Measurements from ENCODE around the gene MED26. TPM values are rescaled to one million over a fixed set of nuclear protein-coding genes. Genes with fewer than 3 reads are reported as not detected.

MED26 gene
- total and polyA plus RNA-seq, 5 donors from 2014 or later, result 2.9 to 62.5 (median 3.9) TPM

DNA sequence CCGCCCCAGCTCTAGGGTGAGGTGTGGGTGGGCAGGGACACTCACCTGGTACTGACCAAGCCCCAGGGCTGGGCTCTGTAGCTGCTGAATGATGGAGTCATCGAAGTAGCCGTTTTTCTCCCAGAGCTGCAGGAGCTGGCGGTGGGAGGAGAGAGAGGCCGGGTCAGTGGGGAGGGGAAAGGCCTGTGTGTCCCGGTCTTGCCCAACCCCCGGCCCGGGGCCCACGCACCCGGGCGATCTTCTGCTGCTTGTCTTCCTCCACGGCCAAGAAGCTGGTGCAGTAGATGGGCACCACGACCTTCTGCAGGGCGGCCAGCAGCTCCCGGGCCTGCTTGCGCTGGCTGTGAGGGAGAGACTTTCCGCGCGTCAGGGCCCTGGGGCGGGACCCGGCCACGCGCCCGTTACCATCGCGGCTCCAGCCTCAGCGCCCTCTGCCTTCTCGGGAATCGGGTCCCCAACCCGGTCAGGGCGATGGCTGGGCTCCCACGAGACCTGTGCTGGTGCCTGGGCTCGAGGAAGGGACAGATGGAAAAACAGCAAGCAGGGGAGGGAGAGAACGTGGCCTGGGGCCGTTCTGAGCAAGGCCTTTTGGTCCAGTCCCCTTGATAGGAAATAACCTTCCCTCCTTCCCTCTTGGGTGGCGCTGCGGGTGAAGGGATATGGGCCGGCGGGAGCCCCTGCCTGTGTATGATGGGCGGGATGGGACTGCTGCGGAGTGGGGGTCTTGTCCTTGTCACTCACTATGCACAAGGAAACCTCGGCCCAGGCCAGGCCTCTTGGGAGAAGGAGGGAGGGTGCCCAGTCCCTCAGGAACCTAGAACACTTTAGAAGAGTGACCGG lies 97.2 kb downstream of the MED26 start:
- H3K27me3 ChIP-seq (ENCODE audit: control insufficient read depth, insufficient read depth, low read length), result no peaks in the 10 kb centered on the region
- no peaks in the 10 kb centered on the region for H3K9me3 ChIP-seq (ENCODE audit: control insufficient read depth in 2 of 2, low read length in 2 of 2)
- H3K4me1 ChIP-seq (ENCODE audit: control insufficient read depth, insufficient read depth, low read length, poor library complexity, severe bottlenecking), result no peaks in the 10 kb centered on the region
- no peaks in the 10 kb centered on the region for H3K9me3 Mint-ChIP-seq
- H3K27ac Mint-ChIP-seq, result no peak overlapping the region
- H3K4me1 Mint-ChIP-seq, result peaks cover 0 to 2% (median 0%) of the 10 kb centered on the region in 4 donors
- H3K4me3 Mint-ChIP-seq, result no peak overlapping the region
- ATAC-seq (ENCODE audit: low read depth in 2 of 2) (no peak), DNase-seq (no peak)
- peaks cover 19% of the 10 kb centered on the region for H3K36me3 Mint-ChIP-seq
- peaks cover 94% of the 10 kb centered on the region for H3K36me3 ChIP-seq (ENCODE audit: control insufficient read depth, insufficient read depth, low read length)
- H3K27ac ChIP-seq (ENCODE audit: insufficient read depth, low read length, poor library complexity, severe bottlenecking), result no peak overlapping the region
- no peaks in the 10 kb centered on the region for H3K27me3 Mint-ChIP-seq
- no peak overlapping the region for H3K4me3 ChIP-seq (ENCODE audit: low read depth, low read length)

DNA sequence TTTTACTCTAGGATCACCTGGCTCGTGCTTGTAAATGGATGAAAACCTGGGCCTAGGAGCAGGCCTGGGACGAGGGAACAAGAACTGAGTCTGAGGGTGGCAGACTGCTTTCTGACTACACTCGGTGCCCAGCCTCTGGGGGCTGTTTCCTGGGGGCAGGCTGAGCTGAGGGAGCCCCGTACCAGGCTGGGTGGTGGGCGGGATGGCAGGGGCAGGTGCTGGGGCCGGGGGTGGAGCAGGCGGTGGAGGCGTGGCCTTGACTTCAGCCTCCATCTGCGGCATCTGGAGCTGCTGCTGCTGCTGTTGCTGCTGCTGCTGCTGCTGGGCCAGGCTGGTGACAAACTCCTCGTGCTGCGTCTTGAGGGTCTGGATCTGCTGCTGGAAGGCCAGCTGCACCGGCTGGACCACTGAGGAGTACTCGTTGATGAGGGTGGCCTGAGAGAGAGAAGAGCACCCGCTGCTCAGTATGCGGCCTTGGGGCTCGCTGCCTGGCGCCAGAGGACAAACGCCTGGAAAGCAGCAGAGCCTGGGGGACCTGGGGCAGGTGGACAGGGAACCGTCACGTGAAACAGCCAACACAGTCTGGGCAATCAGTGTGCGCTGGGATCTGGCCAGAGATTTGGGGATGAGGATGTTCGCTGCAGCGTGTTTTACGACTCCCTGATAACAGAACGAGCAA lies 98.4 kb downstream of the MED26 start:
- Histone ChIP-seq H3K27me3 (ENCODE audit: control insufficient read depth, insufficient read depth, low read length) (no peaks in the 10 kb centered on the region), H3K36me3 (ENCODE audit: control insufficient read depth, insufficient read depth, low read length) (peaks cover 91% of the 10 kb centered on the region), H3K9me3 (ENCODE audit: control insufficient read depth in 2 of 2, low read length in 2 of 2) (no peaks in the 10 kb centered on the region), H3K4me1 (ENCODE audit: control insufficient read depth, insufficient read depth, low read length, poor library complexity, severe bottlenecking) (no peaks in the 10 kb centered on the region), H3K27ac (ENCODE audit: insufficient read depth, low read length, poor library complexity, severe bottlenecking) (no peak overlapping the region), H3K4me3 (ENCODE audit: low read depth, low read length) (no peak overlapping the region)
- Mint-ChIP-seq H3K4me3 (no peak overlapping the region), H3K36me3 (peaks cover 19% of the 10 kb centered on the region), H3K4me1 (peaks cover 0 to 2% (median 0%) of the 10 kb centered on the region in 4 donors), H3K27ac (no peak overlapping the region), H3K27me3 (no peaks in the 10 kb centered on the region), H3K9me3 (no peaks in the 10 kb centered on the region)
- DNase-seq (no peak), ATAC-seq (ENCODE audit: low read depth in 2 of 2) (no peak)

DNA sequence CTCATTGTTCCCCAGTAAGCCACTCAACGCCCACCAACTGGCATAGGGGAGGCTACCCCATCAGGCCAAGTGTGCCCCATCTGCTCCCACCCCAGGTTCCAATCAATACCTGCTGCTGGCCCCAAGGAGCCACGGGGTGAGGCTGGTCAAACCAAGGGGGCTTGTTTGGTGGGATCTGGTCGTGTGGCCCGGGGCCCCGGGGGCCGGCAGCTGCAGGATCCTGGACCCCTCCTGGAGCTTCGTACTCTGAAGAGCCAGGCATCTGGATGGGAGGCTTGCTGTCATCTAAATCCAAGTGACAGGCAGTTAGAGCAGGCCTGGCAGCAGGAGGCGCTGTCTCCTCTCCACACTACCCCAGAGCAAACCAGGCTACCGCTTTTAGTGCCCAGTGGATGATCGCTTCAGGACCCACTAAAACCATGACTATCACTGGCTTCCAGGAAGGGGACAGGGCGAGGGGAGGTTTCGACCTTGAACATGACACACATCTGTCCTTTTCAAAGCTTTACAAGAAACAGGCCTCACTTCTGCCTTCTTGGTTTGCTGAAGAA lies 100.0 kb downstream of the MED26 start:
- no peak overlapping the region for H3K4me3 Mint-ChIP-seq
- no peaks in the 10 kb centered on the region for H3K9me3 Mint-ChIP-seq
- ATAC-seq (ENCODE audit: low read depth in 2 of 2), result peak in 1 of 2 donors; percentile 38
- Histone ChIP-seq H3K36me3 (ENCODE audit: control insufficient read depth, insufficient read depth, low read length) (peaks cover 87% of the 10 kb centered on the region), H3K27ac (ENCODE audit: insufficient read depth, low read length, poor library complexity, severe bottlenecking) (no peak overlapping the region), H3K4me3 (ENCODE audit: low read depth, low read length) (no peak overlapping the region), H3K9me3 (ENCODE audit: control insufficient read depth in 2 of 2, low read length in 2 of 2) (no peaks in the 10 kb centered on the region), H3K27me3 (ENCODE audit: control insufficient read depth, insufficient read depth, low read length) (no peaks in the 10 kb centered on the region), H3K4me1 (ENCODE audit: control insufficient read depth, insufficient read depth, low read length, poor library complexity, severe bottlenecking) (no peaks in the 10 kb centered on the region)
- H3K27ac Mint-ChIP-seq, result no peak overlapping the region
- peak in 2 of 3 donors; percentile 36 to 58 for DNase-seq
- H3K4me1 Mint-ChIP-seq, result peaks cover 0 to 2% (median 0%) of the 10 kb centered on the region in 4 donors
- no peaks in the 10 kb centered on the region for H3K27me3 Mint-ChIP-seq
- H3K36me3 Mint-ChIP-seq, result peaks cover 15% of the 10 kb centered on the region

DNA sequence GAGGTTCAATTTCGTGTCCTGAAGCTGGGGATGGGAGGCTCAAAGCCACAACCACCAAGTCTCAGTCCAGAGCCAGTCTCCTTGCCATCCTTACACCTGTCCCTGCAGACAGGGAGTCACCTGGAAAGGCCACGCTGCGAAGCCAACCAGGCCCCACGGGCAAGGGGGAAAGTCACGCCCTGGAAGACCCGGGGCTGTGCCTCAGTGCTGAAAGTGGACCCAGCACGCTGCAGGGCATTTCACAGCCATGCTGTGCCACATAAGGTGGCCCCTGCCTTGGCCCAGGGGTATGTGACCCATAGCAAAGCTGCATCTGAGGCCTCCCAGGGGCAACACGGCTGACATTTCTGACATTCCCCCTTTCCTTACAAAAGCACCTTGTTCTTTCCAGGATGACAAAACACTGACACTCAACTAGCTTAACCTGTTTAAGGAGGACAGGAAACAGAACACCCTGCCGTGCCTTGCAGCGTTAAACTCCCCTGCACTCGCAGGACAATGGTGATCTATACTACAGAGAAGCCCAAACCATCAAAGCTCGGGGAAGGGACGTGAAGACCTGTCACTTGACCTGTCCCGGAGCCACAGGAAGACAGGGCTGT lies 100.6 kb downstream of the MED26 start:
- Mint-ChIP-seq H3K27me3 (no peaks in the 10 kb centered on the region), H3K4me3 (no peak overlapping the region), H3K36me3 (peaks cover 15% of the 10 kb centered on the region), H3K27ac (no peak overlapping the region), H3K4me1 (peaks cover 0 to 2% (median 0%) of the 10 kb centered on the region in 4 donors), H3K9me3 (no peaks in the 10 kb centered on the region)
- Histone ChIP-seq H3K36me3 (ENCODE audit: control insufficient read depth, insufficient read depth, low read length) (peaks cover 87% of the 10 kb centered on the region), H3K27me3 (ENCODE audit: control insufficient read depth, insufficient read depth, low read length) (no peaks in the 10 kb centered on the region), H3K27ac (ENCODE audit: insufficient read depth, low read length, poor library complexity, severe bottlenecking) (no peak overlapping the region), H3K4me3 (ENCODE audit: low read depth, low read length) (no peak overlapping the region), H3K4me1 (ENCODE audit: control insufficient read depth, insufficient read depth, low read length, poor library complexity, severe bottlenecking) (no peaks in the 10 kb centered on the region), H3K9me3 (ENCODE audit: control insufficient read depth in 2 of 2, low read length in 2 of 2) (no peaks in the 10 kb centered on the region)
- no peak for DNase-seq
- ATAC-seq (ENCODE audit: low read depth in 2 of 2), result no peak

DNA sequence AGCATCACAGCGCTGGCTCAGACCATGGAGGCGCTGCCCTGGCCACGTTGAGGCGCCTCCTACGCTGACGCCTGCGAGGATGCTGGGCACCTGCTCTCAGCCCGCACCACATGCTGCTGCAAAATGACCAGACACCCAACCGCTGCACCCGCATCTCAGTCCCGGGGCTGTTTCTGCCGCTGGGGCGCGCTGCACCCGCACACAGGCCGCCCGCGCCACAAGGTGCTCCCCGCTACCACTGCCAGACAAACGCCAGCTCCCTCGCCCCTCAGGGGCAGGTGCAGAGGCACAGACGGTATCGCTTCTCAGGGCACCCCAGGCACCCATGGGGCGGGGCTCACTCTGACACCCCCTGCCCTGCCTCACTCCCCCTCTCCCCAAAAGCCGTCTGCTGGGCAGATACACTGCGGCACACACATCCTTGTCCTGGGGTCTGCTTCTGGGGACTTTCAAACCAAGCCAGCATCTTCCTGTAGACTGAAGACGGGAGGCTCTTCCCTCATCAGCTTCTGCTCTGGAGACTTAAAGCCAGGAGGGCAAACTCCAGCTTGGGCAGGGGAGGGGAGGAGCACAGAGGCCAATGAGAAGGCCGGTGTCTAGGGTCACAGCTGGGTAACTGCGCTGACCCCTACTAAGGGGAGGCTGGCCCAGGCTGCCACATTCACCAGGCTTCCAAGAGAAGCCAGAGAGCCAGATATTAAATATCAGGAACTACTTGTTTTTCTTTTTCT lies 102.1 kb downstream of the MED26 start:
- peaks cover 0 to 2% (median 0%) of the 10 kb centered on the region in 4 donors for H3K4me1 Mint-ChIP-seq
- H3K4me1 ChIP-seq (ENCODE audit: control insufficient read depth, insufficient read depth, low read length, poor library complexity, severe bottlenecking), result no peaks in the 10 kb centered on the region
- no peak overlapping the region for H3K4me3 ChIP-seq (ENCODE audit: low read depth, low read length)
- no peaks in the 10 kb centered on the region for H3K9me3 ChIP-seq (ENCODE audit: control insufficient read depth in 2 of 2, low read length in 2 of 2)
- DNase-seq, result no peak
- H3K36me3 ChIP-seq (ENCODE audit: control insufficient read depth, insufficient read depth, low read length), result peaks cover 81% of the 10 kb centered on the region
- no peak for ATAC-seq (ENCODE audit: low read depth in 2 of 2)
- no peaks in the 10 kb centered on the region for H3K27me3 ChIP-seq (ENCODE audit: control insufficient read depth, insufficient read depth, low read length)
- H3K36me3 Mint-ChIP-seq, result peaks cover 9% of the 10 kb centered on the region
- no peaks in the 10 kb centered on the region for H3K27me3 Mint-ChIP-seq
- no peak overlapping the region for H3K27ac ChIP-seq (ENCODE audit: insufficient read depth, low read length, poor library complexity, severe bottlenecking)
- no peaks in the 10 kb centered on the region for H3K9me3 Mint-ChIP-seq
- H3K4me3 Mint-ChIP-seq, result no peak overlapping the region
- no peak overlapping the region for H3K27ac Mint-ChIP-seq

DNA sequence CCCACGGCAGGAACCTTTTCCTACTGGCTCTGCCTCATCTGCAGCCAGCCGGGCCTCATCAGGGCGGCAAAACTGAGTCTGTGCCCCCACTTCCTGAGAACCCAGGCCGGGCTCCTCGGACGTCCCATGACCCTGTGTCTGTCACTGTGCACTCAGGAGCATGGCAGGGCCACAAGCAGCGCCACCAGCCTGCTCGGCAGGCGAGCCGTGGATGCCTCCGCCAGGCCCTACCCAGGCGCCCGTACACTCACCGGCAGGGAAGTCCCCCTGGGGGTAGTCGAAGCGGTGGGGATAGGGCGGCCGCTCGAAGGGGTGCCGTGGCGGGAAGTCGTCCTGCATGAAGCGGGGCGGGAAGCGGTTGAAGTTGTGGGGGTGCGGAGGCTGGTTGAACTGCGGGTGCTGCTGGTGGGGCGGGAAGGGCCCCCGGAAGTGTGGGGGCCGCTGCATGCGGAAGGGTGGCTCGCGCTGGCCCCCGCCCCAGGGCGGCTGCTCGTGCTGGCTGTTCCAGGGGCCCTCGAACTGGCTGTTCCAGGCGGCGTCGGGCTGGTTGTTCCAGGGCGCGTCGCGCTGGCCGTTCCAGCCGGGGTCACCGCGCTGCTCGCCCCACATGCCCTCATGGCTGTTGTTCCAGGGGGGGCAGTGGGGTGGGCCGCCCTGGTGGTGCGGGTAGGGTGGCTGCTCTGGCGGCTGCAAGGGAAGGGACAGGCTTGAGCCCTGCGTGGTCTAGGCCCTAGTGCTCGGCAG lies 102.8 kb downstream of the MED26 start:
- no peak for ATAC-seq (ENCODE audit: low read depth in 2 of 2)
- Mint-ChIP-seq H3K27ac (no peak overlapping the region), H3K4me3 (no peak overlapping the region), H3K9me3 (no peaks in the 10 kb centered on the region), H3K36me3 (peaks cover 9% of the 10 kb centered on the region), H3K4me1 (peaks cover 0 to 2% (median 0%) of the 10 kb centered on the region in 4 donors), H3K27me3 (no peaks in the 10 kb centered on the region)
- Histone ChIP-seq H3K36me3 (ENCODE audit: control insufficient read depth, insufficient read depth, low read length) (peaks cover 81% of the 10 kb centered on the region), H3K27me3 (ENCODE audit: control insufficient read depth, insufficient read depth, low read length) (no peaks in the 10 kb centered on the region), H3K9me3 (ENCODE audit: control insufficient read depth in 2 of 2, low read length in 2 of 2) (no peaks in the 10 kb centered on the region), H3K4me1 (ENCODE audit: control insufficient read depth, insufficient read depth, low read length, poor library complexity, severe bottlenecking) (no peaks in the 10 kb centered on the region), H3K27ac (ENCODE audit: insufficient read depth, low read length, poor library complexity, severe bottlenecking) (no peak overlapping the region), H3K4me3 (ENCODE audit: low read depth, low read length) (no peak overlapping the region)
- no peak for DNase-seq
